WTC11 (cell line): ENCODE results near the gene EXOC1. TPM values are rescaled to one million over a fixed set of nuclear protein-coding genes. Genes with fewer than 3 reads are reported as not detected.
A peak's percentile ranks its signal among the peaks of the same experiment; 100 is the strongest.

Experiments used
- ATAC-seq: fragments of 200-7000 bp; cut with Tn5 transposase; 2 replicates; pipeline ENCODE4 v1.10.0; 2021; ENCODE audit warnings: mild to moderate bottlenecking, moderate library complexity
- CTCF ChIA-PET: fragments of 300-600 bp; sonication (Branson Sonifier 250); formaldehyde crosslinking; loops from one replicate; lab custom pipeline; 2021; ENCODE audit warnings: antibody characterized with exemption; lab: Charles Lee
- POLR2A ChIA-PET: fragments of 350-600 bp; sonication (Branson Sonifier 250); formaldehyde crosslinking; loops from one replicate; lab custom pipeline; 2021; ENCODE audit warnings: antibody characterized with exemption; lab: Charles Lee
- DNase-seq: peaks from one replicate; pipeline ENCODE4 v3.0.0; 2021; ENCODE audit warnings: low spot score
- H3K27ac Mint-ChIP-seq: 2 replicates; pipeline ENCODE4 v1.8.0; 2021; ENCODE audit warnings: mixed read lengths
- H3K27me3 Mint-ChIP-seq: 2 replicates; pipeline ENCODE4 v1.8.0; 2021; ENCODE audit warnings: low read depth, mild to moderate bottlenecking, moderate library complexity, mixed read lengths
- H3K36me3 Mint-ChIP-seq: 2 replicates; pipeline ENCODE4 v1.8.0; 2021; ENCODE audit warnings: mixed read lengths
- H3K4me1 Mint-ChIP-seq: 2 replicates; pipeline ENCODE4 v1.8.0; 2022; ENCODE audit warnings: mixed read lengths
- H3K4me3 Mint-ChIP-seq: 2 replicates; pipeline ENCODE4 v1.8.0; 2021; ENCODE audit warnings: mild to moderate bottlenecking, moderate library complexity, mixed read lengths
- H3K9me3 Mint-ChIP-seq: 2 replicates; pipeline ENCODE4 v1.8.0; 2021; ENCODE audit warnings: mixed read lengths
- EMX1 ChIP-seq: fragments of 250-450 bp; sonication (Bioruptor Pico); IDR thresholded peaks from 2 replicates; pipeline ENCODE4 v1.8.0; 2021; ENCODE audit warnings: mild to moderate bottlenecking
- MYBL2 ChIP-seq: sonication (generic); formaldehyde crosslinking; IDR thresholded peaks from 2 replicates; pipeline ENCODE4 v1.8.1; 2023; ENCODE audit warnings: mild to moderate bottlenecking, moderate library complexity, missing genetic modification reagents
- NFYB ChIP-seq: sonication (generic); formaldehyde crosslinking; conservative IDR thresholded peaks from 2 replicates; pipeline ENCODE4 v1.8.0; 2022; ENCODE audit warnings: low read depth, missing genetic modification reagents
- NR3C1 ChIP-seq: sonication (generic); formaldehyde crosslinking; conservative IDR thresholded peaks from 2 replicates; pipeline ENCODE4 v1.8.1; 2023; ENCODE audit warnings: low read depth, mild to moderate bottlenecking, missing genetic modification reagents
- PREB ChIP-seq: sonication (generic); formaldehyde crosslinking; IDR thresholded peaks from 2 replicates; pipeline ENCODE4 v1.8.1; 2022; ENCODE audit warnings: mild to moderate bottlenecking, missing genetic modification reagents, moderate library complexity, borderline replicate concordance
- SP1 ChIP-seq: sonication (generic); formaldehyde crosslinking; conservative IDR thresholded peaks from 2 replicates; pipeline ENCODE4 v1.8.1; 2022; ENCODE audit warnings: missing genetic modification reagents
- TEAD1 ChIP-seq: sonication (generic); formaldehyde crosslinking; IDR thresholded peaks from 2 replicates; pipeline ENCODE4 v1.8.0; 2022; ENCODE audit warnings: mild to moderate bottlenecking, missing genetic modification reagents
- TP53 ChIP-seq: sonication (generic); formaldehyde crosslinking; IDR thresholded peaks from 2 replicates; pipeline ENCODE4 v1.8.1; 2023; ENCODE audit warnings: mild to moderate bottlenecking, missing genetic modification reagents
- USF1 ChIP-seq: sonication (generic); formaldehyde crosslinking; IDR thresholded peaks from 2 replicates; pipeline ENCODE4 v1.8.0; 2022; ENCODE audit warnings: mild to moderate bottlenecking, missing genetic modification reagents
- ZNF396 ChIP-seq: fragments of 250-450 bp; sonication (Bioruptor Pico); IDR thresholded peaks from 2 replicates; pipeline ENCODE4 v1.8.0; 2021; ENCODE audit warnings: mild to moderate bottlenecking, moderate library complexity, borderline replicate concordance
- ZSCAN18 ChIP-seq: fragments of 250-450 bp; sonication (Bioruptor Pico); IDR thresholded peaks from 2 replicates; pipeline ENCODE4 v2.1.2; 2022; ENCODE audit warnings: mild to moderate bottlenecking, moderate library complexity
- total RNA-seq: library from RNA; stranded (reverse); gene quantifications from 3 replicates; pipeline ENCODE4 v1.2.3, GENCODE V29; 2021
- TF ChIP-seq, protein P1 (sequence below): fragments of 250-450 bp; sonication (Bioruptor Pico); IDR thresholded peaks from 2 replicates; pipeline ENCODE4 v1.9.0; 2021; ENCODE audit warnings: mild to moderate bottlenecking
- TF ChIP-seq, protein P2 (sequence below): sonication (generic); formaldehyde crosslinking; IDR thresholded peaks from 2 replicates; pipeline ENCODE4 v1.8.1; 2023; ENCODE audit warnings: mild to moderate bottlenecking, missing genetic modification reagents, moderate library complexity
- TF ChIP-seq, protein P3 (sequence below): fragments of 250-450 bp; sonication (Bioruptor Pico); IDR thresholded peaks from 2 replicates; pipeline ENCODE4 v1.8.0; 2021; ENCODE audit warnings: mild to moderate bottlenecking
- TF ChIP-seq, protein P4 (sequence below): sonication (generic); formaldehyde crosslinking; IDR thresholded peaks from 2 replicates; pipeline ENCODE4 v1.8.1; 2023; ENCODE audit warnings: mild to moderate bottlenecking, missing genetic modification reagents
- TF ChIP-seq, protein P5 (sequence below): sonication (generic); formaldehyde crosslinking; conservative IDR thresholded peaks from 2 replicates; pipeline ENCODE4 v1.8.1; 2022; ENCODE audit warnings: mild to moderate bottlenecking, missing genetic modification reagents
- TF ChIP-seq, protein P6 (sequence below): fragments of 250-450 bp; sonication (Bioruptor Pico); IDR thresholded peaks from 2 replicates; pipeline ENCODE4 v1.9.0; 2021; ENCODE audit warnings: moderate library complexity, mild to moderate bottlenecking, inconsistent platforms, borderline replicate concordance

EXOC1 gene
- total RNA-seq, 1 experiment from 2014 or later: 19.0 TPM

GRCh38 chr4:55912249-55912648 is 58.8 kb downstream of the EXOC1 start (continued):
- TF ChIP-seq, protein P1, sequence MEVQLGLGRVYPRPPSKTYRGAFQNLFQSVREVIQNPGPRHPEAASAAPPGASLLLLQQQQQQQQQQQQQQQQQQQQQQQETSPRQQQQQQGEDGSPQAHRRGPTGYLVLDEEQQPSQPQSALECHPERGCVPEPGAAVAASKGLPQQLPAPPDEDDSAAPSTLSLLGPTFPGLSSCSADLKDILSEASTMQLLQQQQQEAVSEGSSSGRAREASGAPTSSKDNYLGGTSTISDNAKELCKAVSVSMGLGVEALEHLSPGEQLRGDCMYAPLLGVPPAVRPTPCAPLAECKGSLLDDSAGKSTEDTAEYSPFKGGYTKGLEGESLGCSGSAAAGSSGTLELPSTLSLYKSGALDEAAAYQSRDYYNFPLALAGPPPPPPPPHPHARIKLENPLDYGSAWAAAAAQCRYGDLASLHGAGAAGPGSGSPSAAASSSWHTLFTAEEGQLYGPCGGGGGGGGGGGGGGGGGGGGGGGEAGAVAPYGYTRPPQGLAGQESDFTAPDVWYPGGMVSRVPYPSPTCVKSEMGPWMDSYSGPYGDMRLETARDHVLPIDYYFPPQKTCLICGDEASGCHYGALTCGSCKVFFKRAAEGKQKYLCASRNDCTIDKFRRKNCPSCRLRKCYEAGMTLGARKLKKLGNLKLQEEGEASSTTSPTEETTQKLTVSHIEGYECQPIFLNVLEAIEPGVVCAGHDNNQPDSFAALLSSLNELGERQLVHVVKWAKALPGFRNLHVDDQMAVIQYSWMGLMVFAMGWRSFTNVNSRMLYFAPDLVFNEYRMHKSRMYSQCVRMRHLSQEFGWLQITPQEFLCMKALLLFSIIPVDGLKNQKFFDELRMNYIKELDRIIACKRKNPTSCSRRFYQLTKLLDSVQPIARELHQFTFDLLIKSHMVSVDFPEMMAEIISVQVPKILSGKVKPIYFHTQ (CRISPR knock-in tag): no peak
- no peak for TF ChIP-seq TEAD1 (CRISPR knock-in tag)

GRCh38 chr4:55920571-55920970 is 67.1 kb downstream of the EXOC1 start:
- Mint-ChIP-seq H3K4me3 (no peak overlapping the region), H3K27ac (no peak overlapping the region), H3K27me3 (no peaks in the 10 kb centered on the region; the same call in 1 of the 2 replicates), H3K9me3 (peaks cover 9% of the 10 kb centered on the region), H3K4me1 (peaks cover 7% of the 10 kb centered on the region)
- ATAC-seq: no peak
- POLR2A ChIA-PET: no interaction called here
- TF ChIP-seq, protein P2, sequence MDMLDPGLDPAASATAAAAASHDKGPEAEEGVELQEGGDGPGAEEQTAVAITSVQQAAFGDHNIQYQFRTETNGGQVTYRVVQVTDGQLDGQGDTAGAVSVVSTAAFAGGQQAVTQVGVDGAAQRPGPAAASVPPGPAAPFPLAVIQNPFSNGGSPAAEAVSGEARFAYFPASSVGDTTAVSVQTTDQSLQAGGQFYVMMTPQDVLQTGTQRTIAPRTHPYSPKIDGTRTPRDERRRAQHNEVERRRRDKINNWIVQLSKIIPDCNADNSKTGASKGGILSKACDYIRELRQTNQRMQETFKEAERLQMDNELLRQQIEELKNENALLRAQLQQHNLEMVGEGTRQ (CRISPR knock-in tag): 0 out of 2 replicates have a peak, but pooled peaks have one; percentile 11
- TF ChIP-seq, protein P3, sequence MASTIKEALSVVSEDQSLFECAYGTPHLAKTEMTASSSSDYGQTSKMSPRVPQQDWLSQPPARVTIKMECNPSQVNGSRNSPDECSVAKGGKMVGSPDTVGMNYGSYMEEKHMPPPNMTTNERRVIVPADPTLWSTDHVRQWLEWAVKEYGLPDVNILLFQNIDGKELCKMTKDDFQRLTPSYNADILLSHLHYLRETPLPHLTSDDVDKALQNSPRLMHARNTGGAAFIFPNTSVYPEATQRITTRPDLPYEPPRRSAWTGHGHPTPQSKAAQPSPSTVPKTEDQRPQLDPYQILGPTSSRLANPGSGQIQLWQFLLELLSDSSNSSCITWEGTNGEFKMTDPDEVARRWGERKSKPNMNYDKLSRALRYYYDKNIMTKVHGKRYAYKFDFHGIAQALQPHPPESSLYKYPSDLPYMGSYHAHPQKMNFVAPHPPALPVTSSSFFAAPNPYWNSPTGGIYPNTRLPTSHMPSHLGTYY (CRISPR knock-in tag): no peak
- no peak for TF ChIP-seq PREB (CRISPR knock-in tag)
- TF ChIP-seq, all 79 proteins: peak for 1
- no peaks in the 10 kb centered on the region for H3K36me3 Mint-ChIP-seq
- DNase-seq: no peak
- CTCF ChIA-PET: no interaction called here

- no peak for ATAC-seq
- DNase-seq: no peak
- Mint-ChIP-seq H3K36me3 (no peaks in the 10 kb centered on the region), H3K4me3 (no peak overlapping the region), H3K27ac (no peak overlapping the region), H3K27me3 (no peaks in the 10 kb centered on the region; the same call in 1 of the 2 replicates), H3K9me3 (peaks cover 10% of the 10 kb centered on the region), H3K4me1 (peaks cover 10% of the 10 kb centered on the region)
- ChIA-PET POLR2A (interaction anchor here (0.6 kb wide), 1 partner anchor 28 kb away, joined by 3 read pairs; no protein-coding TSS in a partner anchor), CTCF (no interaction called here)
- TF ChIP-seq, protein P4, sequence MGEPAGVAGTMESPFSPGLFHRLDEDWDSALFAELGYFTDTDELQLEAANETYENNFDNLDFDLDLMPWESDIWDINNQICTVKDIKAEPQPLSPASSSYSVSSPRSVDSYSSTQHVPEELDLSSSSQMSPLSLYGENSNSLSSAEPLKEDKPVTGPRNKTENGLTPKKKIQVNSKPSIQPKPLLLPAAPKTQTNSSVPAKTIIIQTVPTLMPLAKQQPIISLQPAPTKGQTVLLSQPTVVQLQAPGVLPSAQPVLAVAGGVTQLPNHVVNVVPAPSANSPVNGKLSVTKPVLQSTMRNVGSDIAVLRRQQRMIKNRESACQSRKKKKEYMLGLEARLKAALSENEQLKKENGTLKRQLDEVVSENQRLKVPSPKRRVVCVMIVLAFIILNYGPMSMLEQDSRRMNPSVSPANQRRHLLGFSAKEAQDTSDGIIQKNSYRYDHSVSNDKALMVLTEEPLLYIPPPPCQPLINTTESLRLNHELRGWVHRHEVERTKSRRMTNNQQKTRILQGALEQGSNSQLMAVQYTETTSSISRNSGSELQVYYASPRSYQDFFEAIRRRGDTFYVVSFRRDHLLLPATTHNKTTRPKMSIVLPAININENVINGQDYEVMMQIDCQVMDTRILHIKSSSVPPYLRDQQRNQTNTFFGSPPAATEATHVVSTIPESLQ (CRISPR knock-in tag): no peak
- TF ChIP-seq, protein P5, sequence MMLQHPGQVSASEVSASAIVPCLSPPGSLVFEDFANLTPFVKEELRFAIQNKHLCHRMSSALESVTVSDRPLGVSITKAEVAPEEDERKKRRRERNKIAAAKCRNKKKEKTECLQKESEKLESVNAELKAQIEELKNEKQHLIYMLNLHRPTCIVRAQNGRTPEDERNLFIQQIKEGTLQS (CRISPR knock-in tag): no peak
- TF ChIP-seq, protein P6, sequence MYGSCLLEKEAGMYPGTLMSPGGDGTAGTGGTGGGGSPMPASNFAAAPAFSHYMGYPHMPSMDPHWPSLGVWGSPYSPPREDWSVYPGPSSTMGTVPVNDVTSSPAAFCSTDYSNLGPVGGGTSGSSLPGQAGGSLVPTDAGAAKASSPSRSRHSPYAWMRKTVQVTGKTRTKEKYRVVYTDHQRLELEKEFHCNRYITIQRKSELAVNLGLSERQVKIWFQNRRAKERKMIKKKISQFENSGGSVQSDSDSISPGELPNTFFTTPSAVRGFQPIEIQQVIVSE (CRISPR knock-in tag): no peak
- no peak for TF ChIP-seq ZSCAN18
- no peak for TF ChIP-seq ZNF396 (CRISPR knock-in tag)
- TF ChIP-seq TP53 (CRISPR knock-in tag): no peak
- no peak for TF ChIP-seq NR3C1 (CRISPR knock-in tag)
- TF ChIP-seq MYBL2 (CRISPR knock-in tag): no peak
- TF ChIP-seq EMX1: no peak
- no peak for TF ChIP-seq SP1
- no peak for TF ChIP-seq USF1 (CRISPR knock-in tag)
- TF ChIP-seq PREB (CRISPR knock-in tag): no peak
- TF ChIP-seq NFYB: no peak
These were observed 67.6 kb downstream of the EXOC1 start for GRCh38 chr4:55921093-55921492.
